NCI-H146 (cell line): Measurements from ENCODE around the gene APEH.

Experiments
- DNase-seq: peaks from one replicate; lab custom pipeline; 2025; lab: John Stamatoyannopoulos, UW

APEH gene

GRCh38 chr3:49673715-49674496 is at the start of gene APEH:
TSS of gene APEH (plus strand) at chr3:49674351. CDS start at chr3:49674402, 51 bp downstream.
- no peak for DNase-seq

- DNase-seq, result no peak
Observed at GRCh38 chr3:49625071-49625470, 49.1 kb upstream of the APEH start.

- no peak for DNase-seq
Observed at GRCh38 chr3:49626101-49626581, 48.0 kb upstream of the APEH start.

- no peak for DNase-seq
Observed at GRCh38 chr3:49626796-49627195, 47.4 kb upstream of the APEH start.

- no peak for DNase-seq
Observed at GRCh38 chr3:49627634-49628033, 46.5 kb upstream of the APEH start.

GRCh38 chr3:49628249-49628648 is 45.9 kb upstream of the APEH start:
- DNase-seq, result no peak

- no peak for DNase-seq
Observed at GRCh38 chr3:49629451-49629850, 44.7 kb upstream of the APEH start.

GRCh38 chr3:49629866-49630265 is 44.3 kb upstream of the APEH start:
- DNase-seq, result no peak

GRCh38 chr3:49630784-49631183 is 43.4 kb upstream of the APEH start:
- no peak for DNase-seq

GRCh38 chr3:49634736-49635135 is 39.4 kb upstream of the APEH start:
- DNase-seq, result no peak

- DNase-seq, result no peak
Observed at GRCh38 chr3:49636883-49637609, 37.1 kb upstream of the APEH start.

- DNase-seq, result no peak
Observed at GRCh38 chr3:49638445-49638844, 35.7 kb upstream of the APEH start.

GRCh38 chr3:49639551-49639950 is 34.6 kb upstream of the APEH start:
- no peak for DNase-seq

- DNase-seq, result no peak
Observed at GRCh38 chr3:49641292-49641691, 32.9 kb upstream of the APEH start.

GRCh38 chr3:49641921-49642707 is 32.0 kb upstream of the APEH start:
- no peak for DNase-seq

GRCh38 chr3:49642708-49643145 is 31.4 kb upstream of the APEH start:
- DNase-seq, result no peak

- DNase-seq, result no peak
Observed at GRCh38 chr3:49644684-49645083, 29.5 kb upstream of the APEH start.

GRCh38 chr3:49646236-49646635 is 27.9 kb upstream of the APEH start:
- DNase-seq, result no peak

GRCh38 chr3:49647741-49648140 is 26.4 kb upstream of the APEH start:
- DNase-seq, result no peak

GRCh38 chr3:49648354-49649019 is 25.7 kb upstream of the APEH start:
- DNase-seq, result no peak

- no peak for DNase-seq
Observed at GRCh38 chr3:49649576-49649975, 24.6 kb upstream of the APEH start.

- no peak for DNase-seq
Observed at GRCh38 chr3:49650177-49650576, 24.0 kb upstream of the APEH start.
